H1 (cell line): ENCODE data around the gene FASTK. TPM values are rescaled to one million over a fixed set of nuclear protein-coding genes. Genes with fewer than 3 reads are reported as not detected.

ENCODE experiments used
- CTCF ChIA-PET: fragments of 300-600 bp; sonication (Branson Sonifier 250); formaldehyde crosslinking; loops from one replicate; lab custom pipeline; 2021; ENCODE audit not compliant: partially characterized antibody; lab: Charles Lee
- POLR2A ChIA-PET: fragments of 300-600 bp; sonication (Branson Sonifier 250); formaldehyde crosslinking; loops from one replicate; lab custom pipeline; 2021; ENCODE audit warnings: inconsistent platforms; ENCODE audit not compliant: partially characterized antibody; lab: Charles Lee
- DNase-seq, 2 experiments: peaks; one replicate each; pipeline versions ENCODE4 v3.0.0 to v3.0.0-alpha.2; 2010 to 2022; ENCODE audit warnings: low spot score in 2 of 2, low read depth in 1 of 2, mixed read lengths in 1 of 2
- FAIRE-seq: peaks from 2 replicates; lab custom pipeline; 2011; peaks lifted over from hg19 to GRCh38; lab: Jason Lieb, UNC
- H2AFZ ChIP-seq: 2 replicates; pipeline ENCODE4 v1.8.1; 2012; ENCODE audit warnings: low read length, inconsistent platforms
- H2AK5ac ChIP-seq: 2 replicates; pipeline ENCODE4 v1.6.1; 2013; ENCODE audit warnings: low read depth, low read length
- H2BK120ac ChIP-seq: replicated peaks from 2 replicates; pipeline ENCODE3; 2013; ENCODE audit warnings: low read depth, low read length, inconsistent platforms
- H2BK12ac ChIP-seq: 2 replicates; pipeline ENCODE4 v1.6.1; 2013; ENCODE audit warnings: low read depth, low read length
- H2BK15ac ChIP-seq: 2 replicates; pipeline ENCODE4 v1.6.1; 2013; ENCODE audit warnings: low read length
- H2BK20ac ChIP-seq: 2 replicates; pipeline ENCODE4 v1.6.1; 2013; ENCODE audit warnings: low read length
- H2BK5ac ChIP-seq: 2 replicates; pipeline ENCODE4 v1.6.1; 2013; ENCODE audit warnings: low read depth, low read length
- H3K14ac ChIP-seq: 2 replicates; pipeline ENCODE4 v1.6.1; 2013; ENCODE audit warnings: inconsistent platforms; ENCODE audit not compliant: insufficient read length
- H3K18ac ChIP-seq: 2 replicates; pipeline ENCODE4 v1.6.1; 2013; ENCODE audit warnings: low read length; ENCODE audit errors: extremely low read depth
- H3K23ac ChIP-seq: 2 replicates; pipeline ENCODE4 v1.6.1; 2013; ENCODE audit warnings: inconsistent platforms; ENCODE audit not compliant: insufficient read length
- H3K23me2 ChIP-seq: 2 replicates; pipeline ENCODE4 v1.6.1; 2013; ENCODE audit warnings: low read depth, low read length
- H3K27ac ChIP-seq: 2 replicates; pipeline ENCODE4 v1.6.1; 2011; ENCODE audit warnings: low read depth, low read length, inconsistent platforms
- H3K27me3 ChIP-seq, 4 experiments: replicated peaks in 1 of 4; 1 replicate in 1 of 4; 2 replicates in 3 of 4; pipeline versions ENCODE4 v1.6.1 to v1.8.1; 2011 to 2013; ENCODE audit warnings: low read length in 3 of 4, mild to moderate bottlenecking in 3 of 4, inconsistent platforms in 2 of 4, mixed read lengths in 2 of 4, moderate library complexity in 1 of 4; ENCODE audit not compliant: control insufficient read depth in 3 of 4, insufficient read depth in 3 of 4; ENCODE audit errors: extremely low read depth in 1 of 4
- H3K36me3 ChIP-seq, 4 experiments: 2 replicates each; pipeline versions ENCODE4 v1.6.1 to v1.8.1; 2011 to 2013; ENCODE audit warnings: mild to moderate bottlenecking in 4 of 4, low read length in 3 of 4, moderate library complexity in 2 of 4, control low read depth in 1 of 4, inconsistent platforms in 1 of 4; ENCODE audit not compliant: insufficient read depth in 4 of 4, control insufficient read depth in 2 of 4
- H3K4ac ChIP-seq: replicated peaks from 2 replicates; pipeline ENCODE3; 2013; ENCODE audit warnings: low read length, low read depth, mixed read lengths, inconsistent platforms; ENCODE audit not compliant: insufficient read length
- H3K4me1 ChIP-seq, 4 experiments: replicated peaks in 1 of 4; 1 replicate in 1 of 4; 2 replicates in 3 of 4; pipeline versions ENCODE4 v1.6.1 to v1.8.1; 2011 to 2013; ENCODE audit warnings: low read length in 3 of 4, inconsistent platforms in 2 of 4, mixed read lengths in 1 of 4; ENCODE audit not compliant: insufficient read depth in 4 of 4, control insufficient read depth in 3 of 4
- H3K4me2 ChIP-seq, 2 experiments: 2 replicates each; pipeline versions ENCODE4 v1.6.1 to v1.8.1; 2011 to 2013; ENCODE audit warnings: low read depth in 2 of 2, low read length in 2 of 2, control low read depth in 1 of 2, inconsistent platforms in 1 of 2, mild to moderate bottlenecking in 1 of 2; ENCODE audit not compliant: insufficient read depth in 1 of 2
- H3K4me3 ChIP-seq, 4 experiments: fragments of 200-600, 300-600 bp in 1 of 4; sonication (generic), shearing (Covaris generic), sonication (Bioruptor Twin) in 1 of 4; 2 replicates each; pipeline versions ENCODE4 v1.5.1 to v1.8.1; 2011 to 2016; ENCODE audit warnings: low read length in 4 of 4, low read depth in 3 of 4, control low read depth in 2 of 4, inconsistent platforms in 2 of 4, mild to moderate bottlenecking in 2 of 4, mixed read lengths in 1 of 4, moderate library complexity in 1 of 4; ENCODE audit not compliant: insufficient read depth in 2 of 4; ENCODE audit errors: extremely low read depth in 1 of 4
- H3K56ac ChIP-seq: replicated peaks from 2 replicates; pipeline ENCODE3; 2013; ENCODE audit warnings: low read depth, mild to moderate bottlenecking, mixed read lengths, low read length, inconsistent platforms; ENCODE audit not compliant: insufficient read length
- H3K79me1 ChIP-seq: 2 replicates; pipeline ENCODE4 v1.6.1; 2013; ENCODE audit warnings: low read depth, low read length, control low read depth
- H3K79me2 ChIP-seq, 2 experiments: 2 replicates each; pipeline versions ENCODE4 v1.6.1 to v1.8.1; 2012 to 2013; ENCODE audit warnings: low read length in 2 of 2, mild to moderate bottlenecking in 2 of 2, inconsistent platforms in 1 of 2; ENCODE audit not compliant: insufficient read depth in 2 of 2, control insufficient read depth in 1 of 2
- H3K9ac ChIP-seq, 4 experiments: replicated peaks in 1 of 4; 1 replicate in 1 of 4; 2 replicates in 3 of 4; pipeline versions ENCODE4 v1.6.1 to v1.8.1; 2011 to 2013; ENCODE audit warnings: low read depth in 3 of 4, low read length in 3 of 4, control low read depth in 2 of 4, mild to moderate bottlenecking in 2 of 4, moderate library complexity in 2 of 4, inconsistent platforms in 1 of 4; ENCODE audit errors: extremely low read depth in 1 of 4
- H3K9me3 ChIP-seq, 2 experiments: 2 replicates each; pipeline versions ENCODE4 v1.6.1 to v1.8.1; 2012 to 2013; ENCODE audit warnings: mild to moderate bottlenecking in 2 of 2, moderate library complexity in 2 of 2, control low read depth in 1 of 2, inconsistent platforms in 1 of 2, low read depth in 1 of 2, low read length in 1 of 2, mixed read lengths in 1 of 2; ENCODE audit not compliant: insufficient read depth in 2 of 2
- H4K20me1 ChIP-seq, 2 experiments: replicated peaks in 1 of 2; 2 replicates each; pipeline versions ENCODE3 to v1.8.1; 2011 to 2013; ENCODE audit warnings: inconsistent platforms in 2 of 2, low read length in 2 of 2, mild to moderate bottlenecking in 1 of 2; ENCODE audit not compliant: insufficient read depth in 2 of 2, control insufficient read depth in 1 of 2
- H4K5ac ChIP-seq: 2 replicates; pipeline ENCODE4 v1.6.1; 2013; ENCODE audit warnings: low read length, low read depth, mixed read lengths, inconsistent platforms; ENCODE audit not compliant: insufficient read length
- H4K8ac ChIP-seq: 2 replicates; pipeline ENCODE4 v1.8.0; 2013; ENCODE audit warnings: mild to moderate bottlenecking, moderate library complexity, low read length, inconsistent platforms; ENCODE audit not compliant: insufficient read depth; ENCODE audit errors: extremely low read depth
- H4K91ac ChIP-seq: replicated peaks from 2 replicates; pipeline ENCODE3; 2013; ENCODE audit warnings: low read length, mixed read lengths, inconsistent platforms; ENCODE audit not compliant: insufficient read length
- ASH2L ChIP-seq: fragments of 200-600, 300-600 bp; sonication (generic); IDR thresholded peaks from one replicate; pipeline ENCODE4 v1.7.1; 2017; ENCODE audit warnings: low read length
- CHD2 ChIP-seq: IDR thresholded peaks from 2 replicates; pipeline ENCODE4 v1.6.1; 2012; ENCODE audit warnings: low read length, improper control_type of control experiment
- EGR1 ChIP-seq: IDR thresholded peaks from 2 replicates; pipeline ENCODE4 v1.6.1; 2011; ENCODE audit warnings: low read depth, low read length, borderline replicate concordance
- FOSL1 ChIP-seq: IDR thresholded peaks from 2 replicates; pipeline ENCODE4 v1.6.1; 2011; ENCODE audit warnings: mild to moderate bottlenecking, low read depth, low read length, moderate library complexity; ENCODE audit not compliant: insufficient read depth
- GTF2F1 ChIP-seq: IDR thresholded peaks from 2 replicates; pipeline ENCODE4 v1.6.1; 2012; ENCODE audit warnings: low read depth, low read length, improper control_type of control experiment, borderline replicate concordance
- SP2 ChIP-seq: IDR thresholded peaks from 2 replicates; pipeline ENCODE4 v1.6.1; 2012; ENCODE audit warnings: mild to moderate bottlenecking, low read length, inconsistent platforms
- WGBS, 2 experiments: shearing (Covaris generic) in 1 of 2; methylation state at CpG; one replicate each; pipeline versions ENCODE4 v1.1.6 to v1.1.7; 2013 to 2015; ENCODE audit warnings: low lambda C conversion rate in 2 of 2, mixed read lengths in 2 of 2, inconsistent platforms in 1 of 2, low coverage in 1 of 2, missing lambda C conversion rate in 1 of 2; ENCODE audit not compliant: insufficient replicate concordance in 2 of 2, insufficient coverage in 1 of 2, insufficient read length in 1 of 2; ENCODE audit errors: extremely low coverage in 1 of 2, missing lambda C conversion rate in 1 of 2; 5-methylcytosine and 5-hydroxymethylcytosine counted together
- polyA plus RNA-seq, 7 experiments: library from polyadenylated mRNA; depleted of rRNA in 3 of 7; stranded (reverse) in 5 of 7; unstranded in 2 of 7; fragments of >200 nt in 5 of 7; fragments of 200-250 nt in 2 of 7; gene quantifications; 1 replicate in 5 of 7; 2 replicates in 1 of 7; 4 replicates in 1 of 7; pipeline versions ENCODE4 v1.2.1 to v1.2.3, GENCODE V29; 2011 to 2013; ENCODE audit warnings: missing spikeins in 2 of 7, mixed read lengths in 2 of 7
- total RNA-seq: library from RNA; stranded (reverse); fragmentation: NEBNext Ultra II Directional; extraction: Animal tissue kit (Norgen Biotek cat#: 25700); gene quantifications from 2 replicates; pipeline ENCODE4 v1.2.1, GENCODE V29; 2021

The FASTK gene
- total and polyA plus RNA-seq, 2 of the 8 experiments (the other 6 are each of a cell fraction or from before 2014, with no cell fraction given) = 39.4 to 84.0 TPM

GRCh38 chr7:151077705-151078232, 2.8 kb downstream of the FASTK start:
- H3K4me1 ChIP-seq = peaks cover 0 to 35% (median 24%) of the 10 kb centered on the region in 4 experiments; a peak in 6 of 7 replicates
- H2BK12ac ChIP-seq = no peak overlapping the region
- H2BK5ac ChIP-seq = no peak overlapping the region
- ChIA-PET POLR2A (interaction anchor here (0.7 to 4.9 kb wide), 12 partner anchors 7 to 69 kb away, joined by 3 to 77 read pairs (median 4); no protein-coding TSS in a partner anchor), CTCF (interaction anchor here (0.9 to 6.0 kb wide), 14 partner anchors 8 to 115 kb away, joined by 3 to 81 read pairs (median 8); no protein-coding TSS in a partner anchor)
- TF ChIP-seq FOSL1 (no peak), GTF2F1 (no peak), SP2 (no peak), CHD2 (no peak), ASH2L (no peak), EGR1 (no peak)
- H3K14ac ChIP-seq = no peak overlapping the region
- H3K79me1 ChIP-seq = peaks cover 12% of the 10 kb centered on the region
- peak overlapping the region; percentile 84 for H4K8ac ChIP-seq
- no peak overlapping the region for H3K4me3 ChIP-seq
- no peak overlapping the region for H2AFZ ChIP-seq
- H3K27me3 ChIP-seq = no peaks in the 10 kb centered on the region
- H3K4ac ChIP-seq = no peak overlapping the region
- H4K5ac ChIP-seq = no peak overlapping the region
- no peak overlapping the region for H2BK15ac ChIP-seq
- H3K9me3 ChIP-seq = no peaks in the 10 kb centered on the region
- no peak overlapping the region for H2BK20ac ChIP-seq
- no peak overlapping the region for H3K27ac ChIP-seq
- WGBS, 2 experiments = 85% methylated on average over 10 of the region's 10 CpGs; no CpG with 5 or more reads in 1 of the 2 experiments
- H4K20me1 ChIP-seq = peaks cover 20 to 26% of the 10 kb centered on the region in 2 experiments
- H3K36me3 ChIP-seq = peaks cover 10 to 29% (median 27%) of the 10 kb centered on the region in 4 experiments
- H2AK5ac ChIP-seq = no peak overlapping the region
- H4K91ac ChIP-seq = no peak overlapping the region
- no peak overlapping the region for H3K18ac ChIP-seq
- no peak overlapping the region for H3K9ac ChIP-seq
- H3K56ac ChIP-seq = no peak overlapping the region
- H3K23me2 ChIP-seq = peaks cover 15% of the 10 kb centered on the region
- H3K79me2 ChIP-seq = peaks cover 0 to 10% of the 10 kb centered on the region in 2 experiments; a peak in 1 of 4 replicates
- H3K4me2 ChIP-seq = no peak overlapping the region; a peak in 1 of 4 replicates
- no peak overlapping the region for H3K23ac ChIP-seq
- no peak overlapping the region for H2BK120ac ChIP-seq
- FAIRE-seq (no peak), DNase-seq (no peak)
